ENCODE results near the gene LCN10. TPM values are rescaled to one million over a fixed set of nuclear protein-coding genes. Genes with fewer than 3 reads are reported as not detected.
"Not testable (repeated sequence)": the region's sequence is repeated elsewhere in the genome, so short reads cannot be mapped to it uniquely, and the experiment has no call there.

The LCN10 gene
- total RNA-seq, 1 donor from 2014 or later = not detected

DNA sequence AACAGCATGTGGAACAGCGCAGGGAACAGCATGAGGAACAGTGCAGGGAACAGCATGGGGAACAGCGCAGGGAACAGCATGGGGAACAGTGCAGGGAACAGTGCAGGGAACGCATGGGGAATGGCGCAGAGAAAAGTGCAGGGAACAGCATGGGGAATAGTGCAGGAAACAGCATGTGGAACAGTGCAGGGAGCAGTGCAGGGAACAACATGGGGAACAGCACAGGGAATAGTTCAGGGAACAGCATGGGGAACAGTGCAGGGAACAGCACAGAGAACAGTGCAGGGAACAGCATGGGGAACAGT lies 13.3 kb upstream of the LCN10 start:
- DNase-seq (ENCODE audit: low spot score in 2 of 2) (no peak), FAIRE-seq (no peak)

GRCh38 chr9:136755302-136756133 lies 12.8 kb upstream of the LCN10 start:
- DNase-seq (ENCODE audit: low spot score in 2 of 2); FAIRE-seq: not testable (repeated sequence)

GRCh38 chr9:136754626-136755301 lies 12.0 kb upstream of the LCN10 start:
- DNase-seq (ENCODE audit: low spot score in 2 of 2) = no peak
- FAIRE-seq = no peak

DNA sequence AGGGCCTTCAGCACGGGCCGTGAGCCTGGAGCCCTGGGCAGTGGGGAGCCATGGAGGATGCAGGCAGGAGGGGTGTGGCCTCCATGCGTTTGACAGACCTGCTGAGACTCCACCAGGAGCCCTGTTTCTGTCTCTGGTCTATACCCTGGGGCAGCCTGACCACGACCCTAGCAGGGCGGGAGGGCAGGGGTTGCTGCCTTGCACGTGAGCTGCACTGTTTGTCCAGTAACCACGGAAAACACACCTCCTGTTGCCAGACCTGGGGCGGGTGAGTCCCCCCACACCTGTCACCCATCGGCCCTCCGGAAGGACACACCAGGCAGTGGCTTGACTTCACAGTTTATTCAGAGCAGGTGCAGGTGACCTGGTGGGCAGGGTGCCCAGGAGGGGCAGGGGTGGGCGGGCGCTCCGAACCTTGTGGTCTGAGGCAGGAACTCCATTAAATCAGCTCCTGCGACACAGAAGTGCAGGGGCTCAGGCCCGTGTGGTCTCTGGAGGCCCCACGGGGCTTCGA lies 11.4 kb upstream of the LCN10 start:
- no peak for FAIRE-seq
- DNase-seq (ENCODE audit: low spot score in 2 of 2) = no peak

GRCh38 chr9:136753371-136754058 lies 10.8 kb upstream of the LCN10 start:
- FAIRE-seq = no peak
- DNase-seq (ENCODE audit: low spot score in 2 of 2) = no peak

DNA sequence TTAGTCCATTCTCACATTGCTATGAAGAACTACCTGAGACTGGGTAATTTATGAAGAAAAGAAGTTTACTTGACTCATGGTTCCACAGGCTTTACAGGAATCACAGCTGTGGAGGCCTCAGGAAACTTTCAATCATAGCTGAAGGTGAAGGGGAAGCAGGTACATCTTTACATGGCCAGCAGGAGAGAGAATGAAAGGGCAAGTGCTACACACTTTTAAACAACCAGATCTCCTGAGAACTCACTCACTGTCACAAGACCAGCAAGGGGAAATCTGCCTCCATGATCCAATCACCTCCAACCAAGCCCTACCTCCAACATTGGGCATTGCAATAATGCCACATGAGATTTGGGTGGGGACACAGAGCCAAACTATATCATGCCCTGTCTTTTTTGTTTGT lies 9.1 kb upstream of the LCN10 start:
- DNase-seq (ENCODE audit: low spot score in 2 of 2) (no peak), FAIRE-seq (no peak)

GRCh38 chr9:136751244-136751643 lies 8.5 kb upstream of the LCN10 start:
- DNase-seq (ENCODE audit: low spot score in 2 of 2) (no peak), FAIRE-seq (no peak)

DNA sequence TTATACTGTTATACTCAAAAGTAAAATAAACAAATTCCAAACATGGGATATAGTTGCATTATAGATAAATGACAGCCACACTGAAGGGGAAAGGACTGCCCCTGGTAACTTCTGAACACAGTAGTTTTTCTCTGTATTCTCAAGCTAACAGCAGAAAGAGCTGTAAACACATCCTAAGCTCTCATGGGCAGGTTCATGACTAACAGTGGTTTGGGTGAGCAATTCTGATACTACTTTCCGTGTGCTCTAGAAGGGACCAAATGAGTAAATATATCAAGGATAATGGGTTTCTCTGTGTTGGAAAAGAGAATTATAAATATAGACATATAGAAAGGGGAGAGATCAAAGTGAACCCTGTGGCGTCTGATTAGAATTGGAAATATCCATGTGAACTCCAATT lies 7.8 kb upstream of the LCN10 start:
- DNase-seq (ENCODE audit: low spot score in 2 of 2) (no peak), FAIRE-seq (no peak)

GRCh38 chr9:136748666-136749611 lies 6.2 kb upstream of the LCN10 start:
- DNase-seq (ENCODE audit: low spot score in 2 of 2) (no peak), FAIRE-seq (no peak)

GRCh38 chr9:136748201-136748600 lies 5.5 kb upstream of the LCN10 start, which contains the start of gene LCN6:
Gene LCN6, minus strand, starts transcription at chr9:136748525. Its CDS starts 42 bp downstream, at chr9:136748483.
- FAIRE-seq (no peak), DNase-seq (ENCODE audit: low spot score in 2 of 2) (no peak)

- FAIRE-seq (no peak), DNase-seq (ENCODE audit: low spot score in 2 of 2) (no peak)
Observed at GRCh38 chr9:136747161-136748060, 4.7 kb upstream of the LCN10 start.

GRCh38 chr9:136746621-136747020 lies 3.9 kb upstream of the LCN10 start:
- DNase-seq (ENCODE audit: low spot score in 2 of 2) = no peak
- FAIRE-seq = no peak

DNA sequence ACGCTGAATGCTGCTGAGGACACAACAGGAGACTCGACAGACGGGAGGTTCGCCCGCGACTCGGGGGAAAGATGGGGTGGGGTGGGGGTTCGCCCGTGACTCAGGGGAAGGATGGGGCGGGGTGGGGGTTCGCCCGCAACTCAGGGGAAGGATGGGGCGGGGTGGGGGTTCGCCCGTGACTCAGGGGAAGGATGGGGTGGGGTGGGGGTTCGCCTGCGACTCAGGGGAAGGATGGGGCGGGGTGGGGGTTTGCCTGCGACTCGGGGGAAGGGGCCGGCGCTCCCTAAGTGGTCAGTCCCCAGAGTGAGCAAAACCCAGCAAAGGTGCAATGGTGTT lies 3.4 kb upstream of the LCN10 start:
- FAIRE-seq = no peak

DNA sequence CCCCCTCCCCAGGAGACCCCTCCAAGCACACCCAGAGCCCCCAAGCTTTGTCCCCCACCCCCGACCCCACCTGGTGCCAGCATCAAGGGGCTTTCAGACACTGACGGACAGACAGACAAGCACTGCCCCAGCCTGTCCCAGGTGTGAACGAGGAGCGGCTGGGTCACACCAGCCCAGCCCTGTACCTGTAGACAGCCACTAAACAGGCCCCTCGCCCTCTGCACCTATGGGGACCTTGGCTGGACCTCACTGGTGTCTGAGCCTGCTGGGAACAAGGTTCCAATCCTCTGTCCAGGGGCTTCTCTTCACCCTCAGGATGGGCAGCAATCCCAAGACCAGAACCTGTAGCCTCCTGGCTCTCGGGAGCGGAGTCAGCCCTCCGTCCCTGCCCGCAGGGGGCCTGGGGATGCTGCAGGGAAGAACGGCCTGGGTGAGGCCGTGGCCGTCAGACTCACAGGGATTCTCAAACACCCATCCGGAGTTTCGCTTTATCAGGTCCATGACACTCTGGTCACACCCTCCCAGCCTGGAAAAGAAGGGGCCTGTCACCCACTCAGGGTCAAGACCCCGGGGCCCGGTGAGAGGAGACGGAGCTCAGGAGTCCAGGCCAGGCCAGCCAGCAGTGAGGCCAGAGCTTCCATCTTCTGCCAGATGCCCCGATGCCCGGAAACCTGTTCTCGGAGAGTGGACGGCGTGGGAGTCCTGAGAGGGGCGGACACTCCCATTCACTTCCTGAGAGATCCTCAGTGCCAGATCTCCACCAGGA lies 2.8 kb upstream of the LCN10 start:
- no peak for DNase-seq (ENCODE audit: low spot score in 2 of 2)
- no peak for FAIRE-seq

More for the DNA sequence above, 3.4 kb upstream of the LCN10 start:
- DNase-seq (ENCODE audit: low spot score in 2 of 2) = no peak

GRCh38 chr9:136744773-136745172 lies 2.0 kb upstream of the LCN10 start:
- no peak for DNase-seq (ENCODE audit: low spot score in 2 of 2)
- no peak for FAIRE-seq

DNA sequence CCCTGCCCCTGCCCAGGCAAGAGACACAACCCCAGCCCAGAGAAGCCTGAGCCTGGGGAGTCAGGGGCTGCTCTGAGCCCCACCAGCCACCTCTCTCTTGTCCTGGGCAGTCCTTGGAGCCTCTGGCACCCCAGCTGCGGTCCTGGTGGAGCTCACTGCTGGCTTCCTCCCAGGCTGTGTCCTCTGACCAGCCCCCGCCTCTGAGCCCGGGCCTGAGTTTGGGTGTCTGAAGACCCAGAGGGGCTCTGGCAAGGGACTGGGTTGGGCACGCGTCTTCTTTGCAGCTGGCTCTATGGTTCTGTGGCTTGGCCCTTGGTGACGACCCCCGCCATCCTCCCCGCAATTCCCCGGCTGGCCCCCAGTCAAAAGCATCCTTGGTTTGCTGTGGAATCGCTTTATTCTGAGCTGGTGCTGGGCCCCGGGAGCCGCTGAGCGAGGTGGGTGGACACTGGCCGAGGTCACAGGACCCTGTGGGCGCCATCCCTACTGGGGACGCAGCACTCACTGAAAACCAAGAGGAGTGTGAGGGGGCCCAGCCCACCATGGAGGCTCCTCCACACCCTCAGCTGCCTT lies 985 bp upstream of the LCN10 start:
- FAIRE-seq = no peak
- no peak for DNase-seq (ENCODE audit: low spot score in 2 of 2)

GRCh38 chr9:136741883-136742571 lies 713 bp downstream of the LCN10 start:
- no peak for FAIRE-seq
- no peak for DNase-seq (ENCODE audit: low spot score in 2 of 2)
